GM12878 (cell line): ENCODE results near the gene ANKRD13D. TPM values are rescaled to one million over a fixed set of nuclear protein-coding genes. Genes with fewer than 3 reads are reported as not detected.

ENCODE experiments used
- BHLHE40 ChIP-seq, 2 experiments: fragments of 450-650 bp in 1 of 2; IDR thresholded peaks; 2 replicates each; pipeline ENCODE4 v1.6.1; 2011 to 2017; ENCODE audit warnings: low read depth in 2 of 2, borderline replicate concordance in 1 of 2, improper control_type of control experiment in 1 of 2, low read length in 1 of 2, mild to moderate bottlenecking in 1 of 2
- EZH2 ChIP-seq: IDR thresholded peaks from 2 replicates; pipeline ENCODE4 v1.6.1; 2012; ENCODE audit warnings: low read depth, mild to moderate bottlenecking, control low read depth, inconsistent platforms, low read length, borderline replicate concordance; ENCODE audit not compliant: control insufficient read depth
- NFXL1 ChIP-seq: fragments of 450-650 bp; IDR thresholded peaks from 2 replicates; pipeline ENCODE4 v1.6.1; 2017; ENCODE audit warnings: antibody characterized with exemption, mild to moderate bottlenecking, borderline replicate concordance
- NFYB ChIP-seq: IDR thresholded peaks from 2 replicates; pipeline ENCODE4 v1.6.1; 2011; ENCODE audit warnings: low read depth, mild to moderate bottlenecking, low read length, improper control_type of control experiment, moderate library complexity; ENCODE audit not compliant: insufficient read depth
- POLR2AphosphoS2 ChIP-seq: IDR thresholded peaks from 2 replicates; pipeline ENCODE4 v1.6.1; 2011; ENCODE audit warnings: low read depth, mild to moderate bottlenecking, low read length, improper control_type of control experiment, moderate library complexity
- polyA plus RNA-seq, 11 experiments: library from polyadenylated mRNA; depleted of rRNA in 4 of 11; unstranded in 6 of 11; stranded (reverse) in 5 of 11; fragments of >200 nt; fragmentation: Nextera tagmentation in 4 of 11; fragmentation: Illumina TruSeq in 1 of 11; extraction: Ambion mirVana in 4 of 11; extraction: Trizol in 1 of 11; gene quantifications; 1 replicate in 1 of 11; 2 replicates in 10 of 11; pipeline versions ENCODE4 v1.2.1 to v1.2.3, GENCODE V29; 2011 to 2016; ENCODE audit warnings: inconsistent platforms in 2 of 11, missing spikeins in 2 of 11, low read depth in 1 of 11
- total RNA-seq, 4 experiments: library from RNA; depleted of rRNA in 3 of 4; stranded (reverse); fragments of >200 nt in 3 of 4; fragmentation: Illumina TruSeq in 1 of 4; extraction: Trizol in 1 of 4; gene quantifications; 2 replicates each; pipeline versions ENCODE4 v1.2.1 to v1.2.3, GENCODE V29; 2013 to 2021
- TF ChIP-seq, protein P1 (sequence below): fragments of 450-650 bp; IDR thresholded peaks from 2 replicates; pipeline ENCODE4 v1.6.1; 2016; ENCODE audit warnings: mild to moderate bottlenecking, moderate library complexity, borderline replicate concordance
- TF ChIP-seq, protein P2 (sequence below): fragments of 450-650 bp; IDR thresholded peaks from 2 replicates; pipeline ENCODE4 v1.6.1; 2017; ENCODE audit warnings: mild to moderate bottlenecking, moderate library complexity
- TF ChIP-seq, protein P3 (sequence below): fragments of 450-650 bp; formaldehyde crosslinking; IDR thresholded peaks from 2 replicates; pipeline ENCODE4 v1.4.0; 2022; ENCODE audit warnings: mild to moderate bottlenecking, moderate library complexity

Gene ANKRD13D
- total and polyA plus RNA-seq, 10 of the 15 experiments (the other 5 are each of a cell fraction or from before 2014, with no cell fraction given) = 2.0 to 56.2 (median 21.4) TPM

DNA sequence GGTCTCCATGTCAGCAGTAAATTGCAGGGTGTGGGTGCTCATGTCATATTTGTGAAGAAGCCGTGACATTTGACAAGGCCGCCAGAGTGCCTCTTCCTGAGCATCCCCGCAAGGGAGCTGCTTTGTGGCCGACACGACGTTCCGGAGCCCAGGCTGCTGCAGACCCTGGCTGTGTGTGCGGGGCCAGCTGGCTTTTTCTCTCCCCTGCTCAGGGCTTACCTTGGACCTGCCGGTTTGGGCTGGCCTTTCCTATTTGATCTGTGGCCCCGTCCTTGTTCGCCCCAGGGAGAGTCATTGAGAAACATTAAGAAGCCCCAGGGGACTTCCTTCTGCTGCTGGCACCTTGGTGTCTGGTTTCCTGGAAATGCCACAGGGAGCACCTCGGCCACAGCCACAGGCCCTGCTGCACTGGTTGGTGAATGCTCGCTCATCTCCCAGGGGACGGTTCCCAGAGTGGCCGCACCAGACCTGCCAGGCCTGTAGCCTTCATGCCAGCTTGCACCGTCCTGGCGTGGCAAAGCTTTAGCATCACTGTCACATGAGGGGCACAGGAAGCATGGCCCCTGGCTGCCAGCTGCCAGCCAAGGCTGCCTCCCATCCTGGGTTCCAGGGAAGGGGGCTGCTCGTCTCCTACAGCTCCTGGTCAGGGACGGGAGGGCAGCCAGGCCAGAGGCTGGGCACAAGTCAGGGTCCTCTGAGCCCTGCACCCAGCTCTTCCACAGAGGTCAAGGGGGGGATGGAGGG is 17.4 kb upstream of the ANKRD13D start (continued):
- TF ChIP-seq, protein P1, sequence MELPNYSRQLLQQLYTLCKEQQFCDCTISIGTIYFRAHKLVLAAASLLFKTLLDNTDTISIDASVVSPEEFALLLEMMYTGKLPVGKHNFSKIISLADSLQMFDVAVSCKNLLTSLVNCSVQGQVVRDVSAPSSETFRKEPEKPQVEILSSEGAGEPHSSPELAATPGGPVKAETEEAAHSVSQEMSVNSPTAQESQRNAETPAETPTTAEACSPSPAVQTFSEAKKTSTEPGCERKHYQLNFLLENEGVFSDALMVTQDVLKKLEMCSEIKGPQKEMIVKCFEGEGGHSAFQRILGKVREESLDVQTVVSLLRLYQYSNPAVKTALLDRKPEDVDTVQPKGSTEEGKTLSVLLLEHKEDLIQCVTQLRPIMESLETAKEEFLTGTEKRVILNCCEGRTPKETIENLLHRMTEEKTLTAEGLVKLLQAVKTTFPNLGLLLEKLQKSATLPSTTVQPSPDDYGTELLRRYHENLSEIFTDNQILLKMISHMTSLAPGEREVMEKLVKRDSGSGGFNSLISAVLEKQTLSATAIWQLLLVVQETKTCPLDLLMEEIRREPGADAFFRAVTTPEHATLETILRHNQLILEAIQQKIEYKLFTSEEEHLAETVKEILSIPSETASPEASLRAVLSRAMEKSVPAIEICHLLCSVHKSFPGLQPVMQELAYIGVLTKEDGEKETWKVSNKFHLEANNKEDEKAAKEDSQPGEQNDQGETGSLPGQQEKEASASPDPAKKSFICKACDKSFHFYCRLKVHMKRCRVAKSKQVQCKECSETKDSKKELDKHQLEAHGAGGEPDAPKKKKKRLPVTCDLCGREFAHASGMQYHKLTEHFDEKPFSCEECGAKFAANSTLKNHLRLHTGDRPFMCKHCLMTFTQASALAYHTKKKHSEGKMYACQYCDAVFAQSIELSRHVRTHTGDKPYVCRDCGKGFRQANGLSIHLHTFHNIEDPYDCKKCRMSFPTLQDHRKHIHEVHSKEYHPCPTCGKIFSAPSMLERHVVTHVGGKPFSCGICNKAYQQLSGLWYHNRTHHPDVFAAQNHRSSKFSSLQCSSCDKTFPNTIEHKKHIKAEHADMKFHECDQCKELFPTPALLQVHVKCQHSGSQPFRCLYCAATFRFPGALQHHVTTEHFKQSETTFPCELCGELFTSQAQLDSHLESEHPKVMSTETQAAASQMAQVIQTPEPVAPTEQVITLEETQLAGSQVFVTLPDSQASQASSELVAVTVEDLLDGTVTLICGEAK = no peak
- TF ChIP-seq POLR2AphosphoS2 (no peak), NFYB (0 out of 2 replicates have a peak, but pooled peaks have one; percentile 29), NFXL1 (no peak), BHLHE40 (IDR thresholded peaks at IDR 0.05; ENCODE audit: borderline replicate concordance in 1 of 2, low read depth in 2 of 2, low read length in 1 of 2) (no peak), EZH2 (no peak)
- TF ChIP-seq, protein P2, sequence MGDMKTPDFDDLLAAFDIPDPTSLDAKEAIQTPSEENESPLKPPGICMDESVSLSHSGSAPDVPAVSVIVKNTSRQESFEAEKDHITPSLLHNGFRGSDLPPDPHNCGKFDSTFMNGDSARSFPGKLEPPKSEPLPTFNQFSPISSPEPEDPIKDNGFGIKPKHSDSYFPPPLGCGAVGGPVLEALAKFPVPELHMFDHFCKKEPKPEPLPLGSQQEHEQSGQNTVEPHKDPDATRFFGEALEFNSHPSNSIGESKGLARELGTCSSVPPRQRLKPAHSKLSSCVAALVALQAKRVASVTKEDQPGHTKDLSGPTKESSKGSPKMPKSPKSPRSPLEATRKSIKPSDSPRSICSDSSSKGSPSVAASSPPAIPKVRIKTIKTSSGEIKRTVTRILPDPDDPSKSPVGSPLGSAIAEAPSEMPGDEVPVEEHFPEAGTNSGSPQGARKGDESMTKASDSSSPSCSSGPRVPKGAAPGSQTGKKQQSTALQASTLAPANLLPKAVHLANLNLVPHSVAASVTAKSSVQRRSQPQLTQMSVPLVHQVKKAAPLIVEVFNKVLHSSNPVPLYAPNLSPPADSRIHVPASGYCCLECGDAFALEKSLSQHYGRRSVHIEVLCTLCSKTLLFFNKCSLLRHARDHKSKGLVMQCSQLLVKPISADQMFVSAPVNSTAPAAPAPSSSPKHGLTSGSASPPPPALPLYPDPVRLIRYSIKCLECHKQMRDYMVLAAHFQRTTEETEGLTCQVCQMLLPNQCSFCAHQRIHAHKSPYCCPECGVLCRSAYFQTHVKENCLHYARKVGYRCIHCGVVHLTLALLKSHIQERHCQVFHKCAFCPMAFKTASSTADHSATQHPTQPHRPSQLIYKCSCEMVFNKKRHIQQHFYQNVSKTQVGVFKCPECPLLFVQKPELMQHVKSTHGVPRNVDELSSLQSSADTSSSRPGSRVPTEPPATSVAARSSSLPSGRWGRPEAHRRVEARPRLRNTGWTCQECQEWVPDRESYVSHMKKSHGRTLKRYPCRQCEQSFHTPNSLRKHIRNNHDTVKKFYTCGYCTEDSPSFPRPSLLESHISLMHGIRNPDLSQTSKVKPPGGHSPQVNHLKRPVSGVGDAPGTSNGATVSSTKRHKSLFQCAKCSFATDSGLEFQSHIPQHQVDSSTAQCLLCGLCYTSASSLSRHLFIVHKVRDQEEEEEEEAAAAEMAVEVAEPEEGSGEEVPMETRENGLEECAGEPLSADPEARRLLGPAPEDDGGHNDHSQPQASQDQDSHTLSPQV = no peak
- TF ChIP-seq, protein P3, sequence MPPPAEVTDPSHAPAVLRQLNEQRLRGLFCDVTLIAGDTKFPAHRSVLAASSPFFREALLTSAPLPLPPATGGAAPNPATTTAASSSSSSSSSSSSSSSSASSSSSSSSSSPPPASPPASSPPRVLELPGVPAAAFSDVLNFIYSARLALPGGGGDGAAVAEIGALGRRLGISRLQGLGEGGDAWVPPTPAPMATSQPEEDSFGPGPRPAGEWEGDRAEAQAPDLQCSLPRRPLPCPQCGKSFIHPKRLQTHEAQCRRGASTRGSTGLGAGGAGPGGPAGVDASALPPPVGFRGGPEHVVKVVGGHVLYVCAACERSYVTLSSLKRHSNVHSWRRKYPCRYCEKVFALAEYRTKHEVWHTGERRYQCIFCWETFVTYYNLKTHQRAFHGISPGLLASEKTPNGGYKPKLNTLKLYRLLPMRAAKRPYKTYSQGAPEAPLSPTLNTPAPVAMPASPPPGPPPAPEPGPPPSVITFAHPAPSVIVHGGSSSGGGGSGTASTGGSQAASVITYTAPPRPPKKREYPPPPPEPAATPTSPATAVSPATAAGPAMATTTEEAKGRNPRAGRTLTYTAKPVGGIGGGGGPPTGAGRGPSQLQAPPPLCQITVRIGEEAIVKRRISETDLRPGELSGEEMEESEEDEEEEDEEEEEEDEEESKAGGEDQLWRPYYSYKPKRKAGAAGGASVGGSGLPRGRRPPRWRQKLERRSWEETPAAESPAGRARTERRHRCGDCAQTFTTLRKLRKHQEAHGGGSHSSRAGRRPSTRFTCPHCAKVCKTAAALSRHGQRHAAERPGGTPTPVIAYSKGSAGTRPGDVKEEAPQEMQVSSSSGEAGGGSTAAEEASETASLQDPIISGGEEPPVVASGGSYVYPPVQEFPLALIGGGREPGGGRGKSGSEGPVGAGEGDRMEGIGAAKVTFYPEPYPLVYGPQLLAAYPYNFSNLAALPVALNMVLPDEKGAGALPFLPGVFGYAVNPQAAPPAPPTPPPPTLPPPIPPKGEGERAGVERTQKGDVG (CRISPR knock-in tag) = no peak
